Measurements from ENCODE around the gene MISFA.
"Not testable (repeated sequence)": the region's sequence is repeated elsewhere in the genome, so short reads cannot be mapped to it uniquely, and the experiment has no call there.

The MISFA gene

DNA sequence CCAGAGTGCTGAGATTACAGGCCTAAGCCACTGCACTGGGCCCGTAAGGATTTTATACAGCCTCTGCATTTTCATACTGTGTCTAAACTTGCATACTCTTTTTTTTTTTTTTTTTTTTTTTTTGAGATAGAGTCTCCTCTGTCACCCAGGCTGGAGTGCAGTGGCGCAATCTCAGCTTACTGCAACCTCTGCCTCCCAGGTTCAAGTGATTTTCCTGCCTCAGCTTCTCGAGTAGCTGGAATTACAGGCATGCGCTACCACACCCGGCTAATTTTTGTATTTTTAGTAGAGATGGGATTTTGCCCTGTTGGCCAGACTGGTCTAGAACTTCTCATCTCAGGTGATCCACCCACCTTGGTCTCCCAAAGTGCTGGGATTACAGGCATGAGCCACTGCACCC, 5.5 kb upstream of the MISFA start:
- H3K4me3 ChIP-seq (ENCODE audit: low read length); H3K36me3 ChIP-seq (ENCODE audit: control insufficient read depth, insufficient read depth, low read length): not testable (repeated sequence)

GRCh38 chr11:18594999-18595749, 4.4 kb upstream of the MISFA start:
- H3K27me3 ChIP-seq (ENCODE audit: control insufficient read depth, insufficient read depth, low read length): no peaks in the 10 kb centered on the region
- H3K4me3 ChIP-seq (ENCODE audit: low read length): no peak overlapping the region
- H3K9ac ChIP-seq (ENCODE audit: low read length): no peak overlapping the region
- no peaks in the 10 kb centered on the region for H3K9me3 ChIP-seq (ENCODE audit: control insufficient read depth, low read length)
- peaks cover 9% of the 10 kb centered on the region for H3K4me1 ChIP-seq (ENCODE audit: control insufficient read depth, insufficient read depth, low read length)
- no peaks in the 10 kb centered on the region for H3K36me3 ChIP-seq (ENCODE audit: control insufficient read depth, insufficient read depth, low read length)

More for the DNA sequence above, 5.5 kb upstream of the MISFA start:
- not testable (repeated sequence) for H3K27me3 ChIP-seq (ENCODE audit: control insufficient read depth, insufficient read depth, low read length); H3K9ac ChIP-seq (ENCODE audit: low read length); H3K9me3 ChIP-seq (ENCODE audit: control insufficient read depth, low read length)
- H3K4me1 ChIP-seq (ENCODE audit: control insufficient read depth, insufficient read depth, low read length): peaks cover 20% of the 10 kb centered on the region

DNA sequence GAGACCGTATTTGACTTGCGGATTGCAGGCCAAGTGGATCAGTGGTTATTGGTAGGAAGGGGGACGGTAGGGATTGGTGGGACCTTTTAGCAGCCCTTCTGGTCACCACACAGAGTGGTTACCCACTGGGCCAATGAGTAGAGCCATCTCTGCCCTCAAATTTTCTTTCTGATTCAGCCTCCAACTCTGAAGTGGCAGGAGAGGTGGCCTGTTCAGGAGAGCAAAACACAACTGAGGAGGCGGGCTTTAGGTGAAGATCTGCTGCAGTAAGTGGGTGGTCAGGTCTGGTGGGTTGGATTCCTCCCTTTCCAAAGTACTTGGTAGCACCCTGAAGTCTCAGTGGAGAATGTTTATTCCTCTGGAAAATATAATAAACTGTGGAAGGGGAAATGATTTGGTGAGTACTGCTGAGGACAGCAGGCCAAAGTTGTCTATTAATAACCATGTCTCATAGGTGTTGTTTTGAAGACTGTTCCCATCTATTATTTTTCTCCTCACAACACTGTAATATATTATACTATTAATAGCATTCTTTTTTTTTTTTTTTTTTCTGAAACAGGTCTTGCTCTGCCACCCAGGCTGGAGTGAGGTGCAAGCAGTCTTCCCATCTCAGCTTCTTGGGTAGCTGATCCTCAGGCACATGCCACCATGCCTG, 1.5 kb downstream of the MISFA start:
- no peaks in the 10 kb centered on the region for H3K36me3 ChIP-seq (ENCODE audit: control insufficient read depth, insufficient read depth, low read length)
- no peaks in the 10 kb centered on the region for H3K9me3 ChIP-seq (ENCODE audit: control insufficient read depth, low read length)
- H3K4me1 ChIP-seq (ENCODE audit: control insufficient read depth, insufficient read depth, low read length): no peaks in the 10 kb centered on the region
- no peaks in the 10 kb centered on the region for H3K27me3 ChIP-seq (ENCODE audit: control insufficient read depth, insufficient read depth, low read length)
- no peak overlapping the region for H3K9ac ChIP-seq (ENCODE audit: low read length)
- no peak overlapping the region for H3K4me3 ChIP-seq (ENCODE audit: low read length)

DNA sequence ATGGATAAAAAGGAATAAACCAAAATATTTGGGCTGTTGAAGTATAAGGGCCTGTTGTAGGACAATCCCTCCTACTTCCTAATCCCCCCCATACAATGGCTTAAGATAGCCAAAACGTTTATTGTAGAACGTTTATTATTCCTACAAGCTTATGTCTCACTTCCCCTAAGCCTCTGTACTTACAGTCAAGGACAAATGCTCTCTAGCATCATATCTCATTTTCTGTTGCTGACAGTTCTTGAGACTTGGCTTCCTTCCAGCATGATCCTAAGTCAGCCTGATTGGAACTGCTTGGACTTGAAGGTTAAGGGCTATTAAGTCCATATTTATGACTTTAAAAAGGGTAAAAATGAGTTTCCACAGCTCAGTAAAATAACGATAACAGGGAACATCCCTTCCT, 8.8 kb downstream of the MISFA start:
- Histone ChIP-seq H3K4me1 (ENCODE audit: control insufficient read depth, insufficient read depth, low read length) (no peaks in the 10 kb centered on the region), H3K36me3 (ENCODE audit: control insufficient read depth, insufficient read depth, low read length) (peaks cover 4% of the 10 kb centered on the region), H3K9me3 (ENCODE audit: control insufficient read depth, low read length) (no peaks in the 10 kb centered on the region), H3K4me3 (ENCODE audit: low read length) (no peak overlapping the region), H3K27me3 (ENCODE audit: control insufficient read depth, insufficient read depth, low read length) (no peaks in the 10 kb centered on the region), H3K9ac (ENCODE audit: low read length) (no peak overlapping the region)

- Histone ChIP-seq H3K36me3 (ENCODE audit: control insufficient read depth, insufficient read depth, low read length) (peaks cover 14% of the 10 kb centered on the region), H3K9me3 (ENCODE audit: control insufficient read depth, low read length) (no peaks in the 10 kb centered on the region), H3K4me3 (ENCODE audit: low read length) (no peak overlapping the region), H3K9ac (ENCODE audit: low read length) (no peak overlapping the region), H3K4me1 (ENCODE audit: control insufficient read depth, insufficient read depth, low read length) (no peaks in the 10 kb centered on the region), H3K27me3 (ENCODE audit: control insufficient read depth, insufficient read depth, low read length) (no peaks in the 10 kb centered on the region)
Measured at GRCh38 chr11:18611196-18611595, 11.6 kb downstream of the MISFA start.

DNA sequence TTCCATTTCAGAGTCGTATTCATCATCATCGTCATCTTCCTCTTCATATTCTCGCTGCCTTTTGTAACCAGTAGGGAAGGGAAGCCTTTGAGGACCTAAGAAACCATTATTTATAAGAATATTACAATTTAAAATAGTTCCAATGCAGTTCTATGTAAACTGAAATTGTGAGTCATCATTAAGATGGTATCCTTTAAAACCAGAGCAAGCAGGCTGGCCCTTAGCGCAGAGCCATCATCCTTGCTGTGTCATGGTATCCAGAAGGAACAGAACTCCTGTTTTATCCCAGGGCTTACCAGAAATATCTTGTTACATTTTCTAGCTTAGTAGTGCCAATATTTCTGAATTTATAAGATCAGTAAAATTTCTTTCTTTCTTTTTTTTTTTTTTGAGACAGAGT, 12.8 kb downstream of the MISFA start:
- Histone ChIP-seq H3K4me3 (ENCODE audit: low read length) (no peak overlapping the region), H3K9ac (ENCODE audit: low read length) (no peak overlapping the region), H3K4me1 (ENCODE audit: control insufficient read depth, insufficient read depth, low read length) (no peaks in the 10 kb centered on the region), H3K36me3 (ENCODE audit: control insufficient read depth, insufficient read depth, low read length) (peaks cover 14% of the 10 kb centered on the region), H3K9me3 (ENCODE audit: control insufficient read depth, low read length) (no peaks in the 10 kb centered on the region), H3K27me3 (ENCODE audit: control insufficient read depth, insufficient read depth, low read length) (no peaks in the 10 kb centered on the region)

- Histone ChIP-seq H3K9ac (ENCODE audit: low read length) (no peak overlapping the region), H3K4me3 (ENCODE audit: low read length) (no peak overlapping the region), H3K36me3 (ENCODE audit: control insufficient read depth, insufficient read depth, low read length) (peaks cover 14% of the 10 kb centered on the region), H3K27me3 (ENCODE audit: control insufficient read depth, insufficient read depth, low read length) (no peaks in the 10 kb centered on the region), H3K4me1 (ENCODE audit: control insufficient read depth, insufficient read depth, low read length) (no peaks in the 10 kb centered on the region), H3K9me3 (ENCODE audit: control insufficient read depth, low read length) (no peaks in the 10 kb centered on the region)
Measured at GRCh38 chr11:18614667-18615066, 15.1 kb downstream of the MISFA start.

DNA sequence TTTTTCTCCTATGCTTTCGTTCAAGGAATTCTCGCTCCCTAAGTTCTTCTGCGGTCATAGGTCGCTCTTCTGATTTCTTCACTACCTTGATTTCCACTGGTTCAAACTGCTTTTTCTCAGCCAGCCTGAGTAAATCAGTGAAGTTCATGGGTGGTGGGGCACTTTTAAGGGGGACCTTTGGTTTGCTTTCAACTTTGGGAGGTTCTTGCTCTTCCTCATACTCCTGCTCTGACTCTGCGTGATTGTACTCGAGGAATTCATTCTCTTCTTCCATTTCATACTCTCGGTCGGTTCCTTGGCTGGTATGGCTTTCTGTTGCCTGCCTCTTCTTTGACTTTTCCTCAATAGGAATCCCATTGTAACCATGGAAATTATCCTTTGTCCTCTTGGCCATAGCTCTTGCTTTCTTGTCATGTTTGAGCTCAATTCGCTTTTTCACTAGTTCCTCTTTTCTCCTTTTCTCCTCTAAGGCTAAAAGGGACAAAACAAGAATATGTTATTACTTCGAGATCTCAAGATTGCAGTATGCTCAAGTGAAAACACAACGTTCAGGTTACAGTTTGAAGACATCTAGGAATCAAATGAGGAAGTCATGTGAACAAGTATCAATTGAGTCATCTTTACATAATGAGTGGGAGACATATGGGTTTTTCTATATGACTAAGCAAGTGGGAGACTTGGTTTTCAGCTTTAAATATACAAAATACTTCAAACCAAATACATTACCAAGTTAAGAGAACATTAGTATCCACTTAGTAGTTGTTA, 16.2 kb downstream of the MISFA start:
- H3K36me3 ChIP-seq (ENCODE audit: control insufficient read depth, insufficient read depth, low read length): peaks cover 14% of the 10 kb centered on the region
- no peak overlapping the region for H3K9ac ChIP-seq (ENCODE audit: low read length)
- H3K9me3 ChIP-seq (ENCODE audit: control insufficient read depth, low read length): no peaks in the 10 kb centered on the region
- no peaks in the 10 kb centered on the region for H3K4me1 ChIP-seq (ENCODE audit: control insufficient read depth, insufficient read depth, low read length)
- no peak overlapping the region for H3K4me3 ChIP-seq (ENCODE audit: low read length)
- no peaks in the 10 kb centered on the region for H3K27me3 ChIP-seq (ENCODE audit: control insufficient read depth, insufficient read depth, low read length)

DNA sequence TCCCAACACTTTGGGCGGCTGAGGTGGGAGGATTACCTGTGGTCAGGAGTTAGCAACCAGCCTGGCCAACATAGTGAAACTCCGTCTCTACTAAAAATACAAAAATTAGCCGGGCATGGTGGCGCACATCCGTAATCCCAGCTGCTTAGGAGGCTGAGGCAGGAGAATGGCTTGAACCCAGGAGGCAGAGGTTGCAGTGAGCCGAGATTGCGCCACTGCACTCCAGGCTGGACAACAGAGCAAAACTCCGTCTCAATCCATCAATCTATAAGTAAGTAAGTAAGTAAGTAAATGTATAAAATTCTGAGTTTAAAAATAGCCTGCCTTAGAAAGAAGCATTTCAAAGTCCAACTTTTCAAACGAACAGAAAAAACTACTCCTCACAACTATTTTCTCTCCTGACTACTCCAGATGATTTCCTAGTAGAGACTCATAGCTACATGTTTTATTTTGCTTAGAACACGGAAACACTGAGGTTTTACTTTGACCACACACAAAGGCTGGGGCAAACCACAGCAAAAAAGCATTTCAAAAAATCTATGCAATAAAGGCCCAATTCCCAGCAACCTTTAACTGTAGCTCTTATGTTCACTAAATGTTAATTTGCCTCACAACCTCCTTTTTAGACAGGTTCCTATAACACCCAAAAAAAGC, 18.2 kb downstream of the MISFA start:
- Histone ChIP-seq H3K9ac (ENCODE audit: low read length) (no peak overlapping the region), H3K4me1 (ENCODE audit: control insufficient read depth, insufficient read depth, low read length) (no peaks in the 10 kb centered on the region), H3K9me3 (ENCODE audit: control insufficient read depth, low read length) (no peaks in the 10 kb centered on the region), H3K27me3 (ENCODE audit: control insufficient read depth, insufficient read depth, low read length) (no peaks in the 10 kb centered on the region), H3K36me3 (ENCODE audit: control insufficient read depth, insufficient read depth, low read length) (peaks cover 9% of the 10 kb centered on the region), H3K4me3 (ENCODE audit: low read length) (no peak overlapping the region)

GRCh38 chr11:18618342-18619025, 18.9 kb downstream of the MISFA start:
- Histone ChIP-seq H3K4me3 (ENCODE audit: low read length) (no peak overlapping the region), H3K36me3 (ENCODE audit: control insufficient read depth, insufficient read depth, low read length) (peaks cover 9% of the 10 kb centered on the region), H3K9me3 (ENCODE audit: control insufficient read depth, low read length) (no peaks in the 10 kb centered on the region), H3K9ac (ENCODE audit: low read length) (no peak overlapping the region), H3K27me3 (ENCODE audit: control insufficient read depth, insufficient read depth, low read length) (no peaks in the 10 kb centered on the region), H3K4me1 (ENCODE audit: control insufficient read depth, insufficient read depth, low read length) (no peaks in the 10 kb centered on the region)

DNA sequence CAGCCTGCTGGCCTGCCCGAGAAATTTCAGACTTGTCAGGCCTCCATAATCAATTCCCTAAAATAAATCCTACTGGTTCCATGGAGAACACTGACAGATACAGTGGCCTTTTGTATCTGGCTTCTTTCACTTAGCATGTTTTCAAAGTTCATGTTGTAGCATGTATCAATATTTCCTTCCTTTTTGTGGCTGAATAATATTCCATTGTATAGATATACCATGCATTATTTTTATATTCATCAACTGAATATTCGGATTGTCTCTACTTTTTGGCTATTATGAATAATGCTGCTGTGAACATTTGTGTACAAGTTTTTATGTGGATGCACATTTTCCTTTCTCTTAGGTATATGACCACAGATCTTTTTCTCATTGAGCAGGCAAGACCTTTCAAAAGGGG, 24.1 kb downstream of the MISFA start:
- H3K4me1 ChIP-seq (ENCODE audit: control insufficient read depth, insufficient read depth, low read length): no peaks in the 10 kb centered on the region
- no peaks in the 10 kb centered on the region for H3K9me3 ChIP-seq (ENCODE audit: control insufficient read depth, low read length)
- no peaks in the 10 kb centered on the region for H3K27me3 ChIP-seq (ENCODE audit: control insufficient read depth, insufficient read depth, low read length)
- no peak overlapping the region for H3K4me3 ChIP-seq (ENCODE audit: low read length)
- H3K36me3 ChIP-seq (ENCODE audit: control insufficient read depth, insufficient read depth, low read length): no peaks in the 10 kb centered on the region
- no peak overlapping the region for H3K9ac ChIP-seq (ENCODE audit: low read length)
